ENCODE results near the gene DGKI. TPM values are rescaled to one million over a fixed set of nuclear protein-coding genes. Genes with fewer than 3 reads are reported as not detected.

Gene DGKI
- total RNA-seq, 1 experiment from 2014 or later, result 0.55 TPM

- H3K79me2 ChIP-seq (ENCODE audit: insufficient read depth, low read length), result no peaks in the 10 kb centered on the region
- no peak overlapping the region for H4K91ac ChIP-seq (ENCODE audit: insufficient read length, low read depth, low read length)
- Mint-ChIP-seq H3K36me3 (ENCODE audit: insufficient read depth in 1 of 3, low read depth in 3 of 3) (no peaks in the 10 kb centered on the region; a peak in 2 of 7 replicates), H3K4me1 (peaks cover 35 to 36% of the 10 kb centered on the region in 2 experiments), H3K27me3 (ENCODE audit: low read depth) (no peaks in the 10 kb centered on the region), H3K4me3 (no peak overlapping the region), H3K9me3 (no peaks in the 10 kb centered on the region), H3K27ac (peak overlapping the region in 1 of 3 experiments; percentile 32; a peak in 1 of 7 replicates)
- H2AK5ac ChIP-seq (ENCODE audit: insufficient read length, low read length), result no peak overlapping the region
- no peak overlapping the region for H4K8ac ChIP-seq (replicated peaks; ENCODE audit: insufficient read length, low read depth, low read length)
- no peak overlapping the region for H3K4ac ChIP-seq (ENCODE audit: low read depth, low read length)
- no CpG with 5 or more reads among the region's 8 CpGs for WGBS (ENCODE audit: extremely low coverage, insufficient read length, low lambda C conversion rate)
- H3K79me1 ChIP-seq (ENCODE audit: insufficient read depth, low read depth, low read length, poor library complexity, severe bottlenecking), result no peaks in the 10 kb centered on the region
- H2BK15ac ChIP-seq (ENCODE audit: low read depth, low read length), result no peak overlapping the region
- no peaks in the 10 kb centered on the region for H3K23me2 ChIP-seq (ENCODE audit: insufficient read length, low read depth, low read length, poor library complexity, severe bottlenecking)
- TF ChIP-seq, protein P1, sequence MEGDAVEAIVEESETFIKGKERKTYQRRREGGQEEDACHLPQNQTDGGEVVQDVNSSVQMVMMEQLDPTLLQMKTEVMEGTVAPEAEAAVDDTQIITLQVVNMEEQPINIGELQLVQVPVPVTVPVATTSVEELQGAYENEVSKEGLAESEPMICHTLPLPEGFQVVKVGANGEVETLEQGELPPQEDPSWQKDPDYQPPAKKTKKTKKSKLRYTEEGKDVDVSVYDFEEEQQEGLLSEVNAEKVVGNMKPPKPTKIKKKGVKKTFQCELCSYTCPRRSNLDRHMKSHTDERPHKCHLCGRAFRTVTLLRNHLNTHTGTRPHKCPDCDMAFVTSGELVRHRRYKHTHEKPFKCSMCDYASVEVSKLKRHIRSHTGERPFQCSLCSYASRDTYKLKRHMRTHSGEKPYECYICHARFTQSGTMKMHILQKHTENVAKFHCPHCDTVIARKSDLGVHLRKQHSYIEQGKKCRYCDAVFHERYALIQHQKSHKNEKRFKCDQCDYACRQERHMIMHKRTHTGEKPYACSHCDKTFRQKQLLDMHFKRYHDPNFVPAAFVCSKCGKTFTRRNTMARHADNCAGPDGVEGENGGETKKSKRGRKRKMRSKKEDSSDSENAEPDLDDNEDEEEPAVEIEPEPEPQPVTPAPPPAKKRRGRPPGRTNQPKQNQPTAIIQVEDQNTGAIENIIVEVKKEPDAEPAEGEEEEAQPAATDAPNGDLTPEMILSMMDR (conservative IDR thresholded peaks at IDR 0.05), result peak; percentile 92
- no peak overlapping the region for H3K56ac ChIP-seq (ENCODE audit: insufficient read length, low read depth, low read length)
- no peak overlapping the region for H2BK12ac ChIP-seq (ENCODE audit: insufficient read length, low read depth, low read length)
- no peak overlapping the region for H2BK5ac ChIP-seq (ENCODE audit: insufficient read length, low read length)
- peaks cover 10% of the 10 kb centered on the region for H3K4me1 ChIP-seq (ENCODE audit: insufficient read depth, low read length)
- H3K4me2 ChIP-seq (ENCODE audit: insufficient read depth, insufficient read length, low read length), result no peak overlapping the region
- peak; percentile 63 for DNase-seq
- no peak overlapping the region for H3K9ac ChIP-seq (ENCODE audit: extremely low read depth, insufficient read length, low read length)
- no peak overlapping the region for H2AFZ ChIP-seq (ENCODE audit: low read length)
- H3K14ac ChIP-seq (ENCODE audit: insufficient read depth, low read length), result no peak overlapping the region
- H4K5ac ChIP-seq (ENCODE audit: insufficient read length, low read depth, low read length), result no peak overlapping the region
- H3K27ac ChIP-seq (ENCODE audit: insufficient read length, low read depth, low read length), result no peak overlapping the region
- H2BK20ac ChIP-seq (ENCODE audit: low read depth, low read length, poor library complexity, severe bottlenecking), result no peak overlapping the region
- H4K20me1 ChIP-seq (ENCODE audit: control insufficient read depth, insufficient read depth, insufficient read length), result no peaks in the 10 kb centered on the region
- H3K23ac ChIP-seq (ENCODE audit: insufficient read length, low read depth, low read length), result no peak overlapping the region
- H3T11ph ChIP-seq (ENCODE audit: low read length), result no peak overlapping the region
- no peak overlapping the region for H3K18ac ChIP-seq (ENCODE audit: insufficient read length, low read depth, low read length)
- H3K9me3 ChIP-seq (ENCODE audit: control insufficient read depth, low read depth, low read length), result no peaks in the 10 kb centered on the region
- no peaks in the 10 kb centered on the region for H3K27me3 ChIP-seq (ENCODE audit: insufficient read depth, low read length)
- no peak overlapping the region for H2BK120ac ChIP-seq (ENCODE audit: low read depth, low read length, poor library complexity, severe bottlenecking)
Measured at GRCh38 chr7:137656227-137656849, 190.4 kb downstream of the DGKI start.
